ENCODE results near the gene IL23A. TPM values are rescaled to one million over a fixed set of nuclear protein-coding genes. Genes with fewer than 3 reads are reported as not detected.

IL23A gene
- total and polyA plus RNA-seq, 10 of the 15 experiments (the other 5 are each of a cell fraction or from before 2014, with no cell fraction given), result 3.3 to 11.1 (median 5.2) TPM

DNA sequence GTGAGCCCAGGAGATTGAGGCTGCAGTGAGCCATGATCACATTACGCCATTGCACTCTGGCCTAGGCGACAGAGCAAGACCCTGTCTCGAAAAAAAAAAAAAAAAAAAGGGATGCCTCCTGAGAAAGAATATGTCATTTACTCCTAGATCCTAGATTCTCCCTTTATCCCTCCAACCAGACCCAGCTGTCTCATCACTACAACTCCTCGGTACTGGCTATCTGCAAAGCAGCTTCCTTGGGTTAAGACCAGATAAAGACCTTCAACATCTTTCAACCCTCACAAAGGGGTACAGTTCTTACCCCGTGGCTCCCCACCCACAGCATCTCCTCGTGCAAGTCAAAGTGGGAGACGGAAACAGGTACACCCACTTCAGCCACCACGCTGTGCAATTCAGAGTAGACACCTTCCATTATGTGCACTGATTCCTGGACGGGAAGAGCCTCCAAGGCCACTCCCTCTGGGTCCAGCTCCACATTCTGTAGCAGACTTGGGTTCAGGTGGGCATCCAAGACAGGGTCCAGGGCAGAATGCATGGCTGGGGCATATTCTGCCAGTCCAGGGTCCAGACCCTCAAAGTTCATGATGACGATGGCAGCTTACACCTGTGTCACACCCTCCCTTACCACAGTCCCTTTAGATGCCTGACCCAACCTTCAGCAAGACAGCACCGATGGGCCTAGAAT is 6.0 kb upstream of the IL23A start (continued):
- TF ChIP-seq HDAC6 (IDR thresholded peaks at IDR 0.05; ENCODE audit: unreplicated experiment) (no peak), E2F4 (IDR thresholded peaks at IDR 0.05; ENCODE audit: low read depth, low read length) (no peak), KLF5 (IDR thresholded peaks at IDR 0.05; ENCODE audit: partially characterized antibody) (no peak), IRF4 (IDR thresholded peaks at IDR 0.05; ENCODE audit: low read depth, low read length) (no peak), NR2F1 (conservative IDR thresholded peaks at IDR 0.05) (no peak), SIN3A (IDR thresholded peaks at IDR 0.05; ENCODE audit: low read depth, low read length) (no peak), BMI1 (IDR thresholded peaks at IDR 0.05; ENCODE audit: borderline replicate concordance) (no peak), KDM1A (IDR thresholded peaks at IDR 0.05; ENCODE audit: borderline replicate concordance) (no peak), POLR2AphosphoS2 (IDR thresholded peaks at IDR 0.05; ENCODE audit: low read depth, low read length) (no peak), FOS (IDR thresholded peaks at IDR 0.05; ENCODE audit: borderline replicate concordance, extremely low read depth, insufficient read length) (no peak), RELB (IDR thresholded peaks at IDR 0.05; ENCODE audit: low read depth) (no peak), NFYB (IDR thresholded peaks at IDR 0.05; ENCODE audit: insufficient read depth, low read depth, low read length) (no peak)
- TF ChIP-seq, protein P1, sequence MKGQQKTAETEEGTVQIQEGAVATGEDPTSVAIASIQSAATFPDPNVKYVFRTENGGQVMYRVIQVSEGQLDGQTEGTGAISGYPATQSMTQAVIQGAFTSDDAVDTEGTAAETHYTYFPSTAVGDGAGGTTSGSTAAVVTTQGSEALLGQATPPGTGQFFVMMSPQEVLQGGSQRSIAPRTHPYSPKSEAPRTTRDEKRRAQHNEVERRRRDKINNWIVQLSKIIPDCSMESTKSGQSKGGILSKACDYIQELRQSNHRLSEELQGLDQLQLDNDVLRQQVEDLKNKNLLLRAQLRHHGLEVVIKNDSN (IDR thresholded peaks at IDR 0.05; ENCODE audit: borderline replicate concordance, extremely low read length, insufficient read depth, low read depth, low read length), result no peak
